Effector memory CD4-positive, alpha-beta T cell (primary cell): ENCODE measurements around the gene TSPAN11.

Experiments used
- DNase-seq, 3 donors: peaks; one replicate each; pipeline ENCODE4 v3.0.0-alpha.2; 2020
- H3K27ac ChIP-seq: 2 replicates; pipeline ENCODE4 v1.7.0; 2013; ENCODE audit warnings: mild to moderate bottlenecking, low read length, moderate library complexity; ENCODE audit not compliant: insufficient read depth, poor library complexity, severe bottlenecking
- H3K27me3 ChIP-seq: replicated peaks from 2 replicates; pipeline ENCODE4 v1.7.0; 2013; ENCODE audit warnings: mild to moderate bottlenecking, low read length; ENCODE audit not compliant: insufficient read depth, control insufficient read depth, poor library complexity, severe bottlenecking
- H3K36me3 ChIP-seq: 2 replicates; pipeline ENCODE4 v1.7.0; 2013; ENCODE audit warnings: mild to moderate bottlenecking, low read length, moderate library complexity; ENCODE audit not compliant: control insufficient read depth, insufficient read depth
- H3K4me1 ChIP-seq: 2 replicates; pipeline ENCODE4 v1.7.0; 2013; ENCODE audit warnings: low read length, mild to moderate bottlenecking; ENCODE audit not compliant: control insufficient read depth, insufficient read depth, poor library complexity, severe bottlenecking
- H3K4me3 ChIP-seq: 2 replicates; pipeline ENCODE4 v1.7.0; 2013; ENCODE audit warnings: low read length, low read depth, mild to moderate bottlenecking; ENCODE audit not compliant: insufficient read depth, poor library complexity, severe bottlenecking
- H3K9me3 ChIP-seq: 2 replicates; pipeline ENCODE4 v1.7.0; 2013; ENCODE audit warnings: mild to moderate bottlenecking, low read length, moderate library complexity; ENCODE audit not compliant: control insufficient read depth

Gene TSPAN11

DNA sequence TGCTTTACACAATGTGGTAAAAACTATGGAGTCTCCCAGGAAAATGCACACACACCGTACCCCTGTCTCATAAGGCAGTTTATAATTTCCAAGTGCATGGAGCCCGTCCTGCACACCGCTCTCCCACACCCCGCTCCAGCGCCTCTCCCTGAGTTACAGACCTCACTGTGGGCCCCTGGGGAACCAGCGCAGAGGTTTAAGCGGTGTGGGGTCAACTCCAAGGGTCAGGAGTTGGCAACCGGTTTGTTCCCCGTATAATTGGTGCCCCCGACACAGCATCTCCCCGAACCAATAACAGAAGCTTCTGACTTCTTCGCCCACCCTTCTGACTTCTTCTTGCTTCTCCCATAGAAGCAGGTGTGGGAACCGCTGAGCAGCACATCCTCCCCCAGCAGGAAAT, 88.7 kb downstream of the TSPAN11 start:
- H3K27ac ChIP-seq: no peak overlapping the region
- no peaks in the 10 kb centered on the region for H3K36me3 ChIP-seq
- H3K4me1 ChIP-seq: no peaks in the 10 kb centered on the region
- no peak overlapping the region for H3K4me3 ChIP-seq
- no peaks in the 10 kb centered on the region for H3K9me3 ChIP-seq
- no peaks in the 10 kb centered on the region for H3K27me3 ChIP-seq
- no peak for DNase-seq

DNA sequence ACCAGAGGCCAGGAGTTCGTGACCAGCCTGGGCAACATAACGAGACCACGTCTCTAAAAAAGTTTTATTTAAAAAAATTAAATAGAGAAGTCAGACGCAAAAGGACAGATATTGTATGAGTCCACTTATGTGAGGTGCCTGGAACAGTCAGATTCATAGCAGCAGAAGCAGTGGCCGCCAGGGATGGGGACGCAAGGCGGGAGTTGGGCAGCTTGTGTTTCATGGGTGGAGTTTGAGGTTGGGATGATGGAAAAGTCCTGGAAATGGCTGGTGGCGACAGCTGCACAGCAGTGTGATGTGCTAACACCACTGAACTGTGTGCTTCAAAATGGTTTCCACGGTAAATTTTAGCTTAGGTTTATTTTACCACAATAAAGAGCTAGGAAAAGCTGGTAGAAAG, 89.5 kb downstream of the TSPAN11 start:
- no peaks in the 10 kb centered on the region for H3K36me3 ChIP-seq
- no peak overlapping the region for H3K4me3 ChIP-seq
- no peaks in the 10 kb centered on the region for H3K9me3 ChIP-seq
- DNase-seq: no peak
- no peak overlapping the region for H3K27ac ChIP-seq
- no peaks in the 10 kb centered on the region for H3K4me1 ChIP-seq
- no peaks in the 10 kb centered on the region for H3K27me3 ChIP-seq

DNA sequence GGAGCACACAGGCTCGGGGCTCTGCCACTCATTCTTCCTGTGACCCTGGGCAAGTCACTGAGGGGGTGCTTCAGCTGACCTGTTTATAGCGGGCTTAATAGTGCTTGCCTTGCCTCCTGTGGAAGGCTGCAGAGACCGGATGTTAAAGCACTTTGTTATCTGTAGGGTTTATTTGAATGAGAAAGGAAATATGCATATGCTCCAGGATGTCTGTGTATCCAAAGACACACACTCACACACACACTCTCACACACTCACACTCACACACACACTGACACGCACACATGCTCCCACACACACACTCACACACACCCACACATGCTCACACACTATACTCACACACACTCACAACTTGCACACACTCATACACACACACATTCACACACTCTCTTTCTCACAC, 91.0 kb downstream of the TSPAN11 start:
- no peak for DNase-seq
- Histone ChIP-seq H3K27ac (no peak overlapping the region), H3K4me3 (no peak overlapping the region), H3K9me3 (no peaks in the 10 kb centered on the region), H3K36me3 (no peaks in the 10 kb centered on the region), H3K4me1 (no peaks in the 10 kb centered on the region), H3K27me3 (no peaks in the 10 kb centered on the region)

DNA sequence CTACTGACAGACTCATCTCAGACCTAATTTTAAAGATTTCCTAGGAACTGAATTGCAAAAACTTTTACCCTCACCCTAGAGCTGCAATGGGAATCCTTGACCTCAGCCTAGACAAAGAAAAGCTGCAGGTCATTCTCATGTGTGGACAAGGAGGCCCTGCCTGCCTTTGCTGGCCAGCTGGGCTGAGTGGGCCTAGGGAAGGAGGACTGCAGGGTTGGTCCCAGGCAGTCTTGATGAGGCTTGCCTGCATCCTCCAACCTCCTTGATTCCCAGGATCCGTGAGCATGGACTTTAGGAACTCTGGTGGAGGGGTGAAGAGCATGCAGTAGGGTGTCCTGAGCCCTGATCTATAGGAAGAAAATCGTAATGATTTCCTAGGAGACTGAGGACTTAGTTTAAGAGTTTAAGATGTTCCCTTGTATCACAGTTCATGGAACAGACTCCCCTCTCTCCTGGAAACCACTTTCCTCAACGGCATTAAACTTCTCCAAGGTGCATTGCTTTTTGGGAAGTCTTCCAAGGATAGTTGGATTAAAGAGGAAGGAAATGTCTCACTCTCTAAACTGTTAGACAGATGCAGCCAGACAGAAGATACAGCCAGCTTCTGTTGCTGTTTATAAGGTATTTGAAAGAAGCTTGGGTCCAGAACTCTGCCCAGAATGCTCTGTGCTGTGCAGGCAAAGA, 91.7 kb downstream of the TSPAN11 start:
- Histone ChIP-seq H3K4me3 (no peak overlapping the region), H3K4me1 (no peaks in the 10 kb centered on the region), H3K36me3 (no peaks in the 10 kb centered on the region), H3K27me3 (no peaks in the 10 kb centered on the region), H3K9me3 (no peaks in the 10 kb centered on the region), H3K27ac (no peak overlapping the region)
- DNase-seq: no peak

DNA sequence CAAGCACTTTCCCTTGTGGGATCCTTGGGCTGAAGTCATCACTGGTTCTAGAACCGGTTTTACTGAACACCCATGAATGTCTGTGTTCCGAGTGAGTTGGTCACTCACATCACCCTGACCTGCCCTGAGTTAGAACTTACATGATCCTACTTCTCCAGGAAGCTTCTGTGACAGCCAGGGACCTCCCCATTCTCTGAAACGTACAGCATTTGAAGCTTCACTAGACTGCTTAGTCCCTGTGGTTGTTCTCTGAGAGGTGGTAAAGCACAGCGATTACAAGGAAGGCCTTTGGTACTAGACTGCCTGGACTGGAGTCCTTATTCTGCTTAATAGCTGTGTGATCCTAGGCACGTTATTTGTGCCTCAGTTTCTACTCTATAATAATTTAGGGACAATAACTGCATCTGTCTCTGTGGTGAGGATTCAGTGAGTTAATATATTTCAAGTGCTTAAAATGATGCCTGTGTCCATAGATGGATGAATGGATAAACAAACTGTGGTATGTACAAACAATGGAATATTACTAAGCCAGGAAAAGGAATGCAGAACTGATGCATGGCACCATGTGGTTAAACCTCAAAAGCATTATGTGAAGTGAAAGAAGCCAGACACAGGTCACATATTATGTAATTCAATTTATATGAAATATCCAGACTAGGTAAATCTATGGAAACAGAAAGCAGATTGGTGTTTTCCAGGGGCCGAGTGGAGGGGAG, 92.4 kb downstream of the TSPAN11 start:
- H3K9me3 ChIP-seq: no peaks in the 10 kb centered on the region
- H3K4me3 ChIP-seq: no peak overlapping the region
- no peak overlapping the region for H3K27ac ChIP-seq
- H3K36me3 ChIP-seq: no peaks in the 10 kb centered on the region
- H3K4me1 ChIP-seq: no peaks in the 10 kb centered on the region
- H3K27me3 ChIP-seq: no peaks in the 10 kb centered on the region
- no peak for DNase-seq

DNA sequence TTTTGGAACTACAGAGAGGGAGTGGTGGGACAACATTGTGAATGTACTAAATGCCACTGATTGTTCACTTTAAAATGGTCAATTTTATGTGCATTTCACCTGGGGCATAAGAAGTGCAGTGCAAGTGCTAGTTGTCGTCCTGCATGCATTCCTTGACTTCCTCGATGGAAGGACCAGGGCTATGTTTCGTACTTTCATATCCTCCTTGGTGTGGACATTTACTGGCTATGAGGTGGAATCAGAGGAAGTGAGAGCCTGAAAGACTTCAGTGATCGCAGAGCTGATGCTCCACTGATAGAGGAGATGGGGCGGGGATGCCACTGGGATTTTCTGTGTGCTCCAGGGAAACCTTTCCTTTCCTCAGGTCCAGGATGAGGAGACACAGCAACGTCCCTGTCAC, 93.0 kb downstream of the TSPAN11 start:
- Histone ChIP-seq H3K36me3 (no peaks in the 10 kb centered on the region), H3K9me3 (no peaks in the 10 kb centered on the region), H3K4me3 (no peak overlapping the region), H3K4me1 (no peaks in the 10 kb centered on the region), H3K27me3 (no peaks in the 10 kb centered on the region), H3K27ac (no peak overlapping the region)
- no peak for DNase-seq

DNA sequence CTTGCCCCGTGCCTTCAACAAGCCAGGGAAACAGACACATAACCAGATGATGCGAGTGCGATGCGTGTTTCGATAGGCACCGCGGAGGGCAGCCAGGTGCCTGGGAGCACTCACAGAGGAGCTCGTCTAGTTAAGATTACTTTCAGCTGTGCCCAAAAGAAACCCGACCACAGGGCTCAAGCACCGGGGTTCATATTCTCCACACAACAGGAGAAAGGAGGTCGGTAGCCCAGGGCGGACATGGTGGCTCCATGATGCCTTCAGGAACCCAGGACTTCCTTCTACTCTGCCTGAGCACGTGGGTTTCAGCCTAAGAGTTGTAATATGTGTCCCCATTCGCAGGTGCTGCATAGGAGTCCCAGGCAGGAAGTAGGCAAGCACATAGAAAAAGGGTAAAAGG, 93.4 kb downstream of the TSPAN11 start:
- Histone ChIP-seq H3K27me3 (no peaks in the 10 kb centered on the region), H3K4me3 (no peak overlapping the region), H3K27ac (no peak overlapping the region), H3K36me3 (no peaks in the 10 kb centered on the region), H3K4me1 (no peaks in the 10 kb centered on the region), H3K9me3 (no peaks in the 10 kb centered on the region)
- no peak for DNase-seq

DNA sequence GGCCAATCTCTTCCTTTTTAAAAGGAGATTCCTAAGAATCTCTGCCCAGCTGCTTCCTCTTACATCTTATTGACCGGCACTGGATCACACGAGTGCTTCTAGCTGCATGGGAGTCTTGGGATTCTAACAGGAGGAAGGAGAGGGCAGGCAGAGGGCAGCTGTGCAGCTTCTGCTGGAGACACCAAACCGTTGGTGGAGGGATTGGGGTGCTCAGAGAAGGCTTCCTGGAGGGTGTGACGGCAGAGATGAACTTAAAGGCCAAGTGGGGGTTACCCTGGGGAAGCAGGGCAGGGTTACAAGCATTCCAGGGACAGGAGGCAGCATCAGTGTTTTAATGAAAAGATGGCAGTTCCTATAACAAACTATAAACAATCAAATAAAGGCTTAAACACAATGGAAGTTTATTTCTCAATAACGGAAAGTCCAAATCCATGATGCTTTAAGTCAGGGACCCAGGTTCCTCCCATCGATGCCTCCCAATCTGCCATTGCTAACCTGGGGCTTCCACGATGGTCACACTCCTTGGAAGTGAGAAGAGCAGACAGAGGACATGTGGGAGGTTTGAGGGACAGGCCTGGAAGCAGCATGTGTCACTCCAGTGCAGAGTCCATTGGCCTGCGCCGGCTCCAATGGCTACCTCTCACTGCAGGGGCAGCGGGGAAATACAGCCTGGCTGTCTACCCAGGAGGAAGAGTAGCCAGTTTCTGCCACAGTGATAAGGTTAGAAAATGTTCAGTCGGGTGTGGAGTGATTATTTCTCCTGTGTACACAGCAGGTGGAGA, 94.0 kb downstream of the TSPAN11 start:
- no peaks in the 10 kb centered on the region for H3K4me1 ChIP-seq
- H3K27ac ChIP-seq: no peak overlapping the region
- no peak overlapping the region for H3K4me3 ChIP-seq
- H3K9me3 ChIP-seq: no peaks in the 10 kb centered on the region
- DNase-seq: no peak
- H3K36me3 ChIP-seq: no peaks in the 10 kb centered on the region
- no peaks in the 10 kb centered on the region for H3K27me3 ChIP-seq

DNA sequence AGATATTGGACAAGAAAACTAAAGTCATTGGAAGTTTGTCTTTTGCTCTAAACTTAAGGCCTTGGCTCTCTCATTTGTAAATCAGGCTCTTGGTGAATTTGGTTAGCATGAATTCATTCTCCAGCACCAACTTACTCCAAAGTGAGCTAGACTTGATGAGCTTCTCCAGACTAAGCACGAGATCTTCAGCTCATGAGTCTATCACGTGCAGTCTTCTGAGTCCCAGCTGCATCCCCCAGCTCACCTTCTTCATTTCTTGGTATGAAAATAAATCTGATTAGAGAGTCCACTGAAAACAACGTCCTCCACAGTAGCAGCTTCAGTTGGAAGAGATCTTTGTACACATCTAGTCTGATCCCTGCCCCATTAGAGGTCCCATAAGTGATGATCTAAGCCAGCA, 94.6 kb downstream of the TSPAN11 start:
- H3K27me3 ChIP-seq: no peaks in the 10 kb centered on the region
- no peak overlapping the region for H3K27ac ChIP-seq
- H3K4me1 ChIP-seq: no peaks in the 10 kb centered on the region
- H3K4me3 ChIP-seq: no peak overlapping the region
- no peaks in the 10 kb centered on the region for H3K36me3 ChIP-seq
- H3K9me3 ChIP-seq: no peaks in the 10 kb centered on the region
- no peak for DNase-seq
